ENCODE results near the gene ARL14EPL. TPM values are rescaled to one million over a fixed set of nuclear protein-coding genes. Genes with fewer than 3 reads are reported as not detected.

The ARL14EPL gene
- total and polyA plus RNA-seq, 2 donors (not counting 3 experiments of a cell fraction or from before 2014, with no cell fraction given): 0.10 to 0.58 TPM

GRCh38 chr5:116013207-116013785 lies 19.0 kb upstream of the ARL14EPL start:
- ChIA-PET POLR2A (no interaction called here), CTCF (interaction anchor here (0.7 to 1.0 kb wide), 2 partner anchors 12 to 22 kb away, joined by 3 read pairs; no protein-coding TSS in a partner anchor)
- dilution Hi-C loops (cut with MboI; ENCODE audit: extremely low pct_ligation_motif_present, low sequenced_read_pairs): no loop called here
- DNase-seq (ENCODE audit: low read depth, low spot score) (no peak), FAIRE-seq (no peak)
- H3K4me3 ChIP-seq (replicated peaks in 1 of 3; ENCODE audit: insufficient read depth in 1 of 3, low read depth in 1 of 3, low read length in 3 of 3): no peak overlapping the region
- intact Hi-C loops (cut with micrococcal nuclease): no loop called here
- no peak for TF ChIP-seq POLR2AphosphoS5 (IDR thresholded peaks at IDR 0.05; ENCODE audit: insufficient read depth, low read depth, low read length)
- H3K4me2 ChIP-seq (ENCODE audit: insufficient read depth, low read length): no peak overlapping the region
- no peak overlapping the region for H2AFZ ChIP-seq (ENCODE audit: low read depth, low read length)
- no peaks in the 10 kb centered on the region for H3K4me1 ChIP-seq (ENCODE audit: control insufficient read depth, extremely low read depth, insufficient read depth, low read length)
- no peaks in the 10 kb centered on the region for H4K20me1 ChIP-seq (replicated peaks; ENCODE audit: control insufficient read depth, extremely low read depth, insufficient read depth, low read length)
- no peaks in the 10 kb centered on the region for H3K9me3 ChIP-seq (replicated peaks; ENCODE audit: control insufficient read depth, insufficient read depth, low read length)
- no peaks in the 10 kb centered on the region for H3K27me3 ChIP-seq (ENCODE audit: control insufficient read depth in 2 of 2, insufficient read depth in 2 of 2, low read length in 2 of 2)
- H3K79me2 ChIP-seq (ENCODE audit: control insufficient read depth, insufficient read depth, low read length): no peaks in the 10 kb centered on the region
- no peaks in the 10 kb centered on the region for H3K9me1 ChIP-seq (replicated peaks; ENCODE audit: control insufficient read depth, extremely low read depth, insufficient read depth, low read length)
- no TSS peak for BruUV-seq (replicated peaks)
- H3K9ac ChIP-seq (replicated peaks; ENCODE audit: extremely low read depth, insufficient read depth, low read length): no peak overlapping the region
- H3K36me3 ChIP-seq (ENCODE audit: control insufficient read depth in 2 of 2, extremely low read depth in 1 of 2, insufficient read depth in 2 of 2, low read length in 2 of 2): no peaks in the 10 kb centered on the region
- H3K27ac ChIP-seq (ENCODE audit: insufficient read depth, low read depth, low read length): no peak overlapping the region

GRCh38 chr5:116013936-116014335 lies 18.3 kb upstream of the ARL14EPL start:
- DNase-seq (ENCODE audit: low read depth, low spot score) (no peak), FAIRE-seq (no peak)
- intact Hi-C loops (cut with micrococcal nuclease) (loop anchor here (2.0 kb wide), 1 partner anchor 13 kb away; no protein-coding TSS in a partner anchor), dilution Hi-C loops (cut with MboI; ENCODE audit: extremely low pct_ligation_motif_present, low sequenced_read_pairs) (no loop called here)
- Histone ChIP-seq H3K27me3 (ENCODE audit: control insufficient read depth in 2 of 2, insufficient read depth in 2 of 2, low read length in 2 of 2) (no peaks in the 10 kb centered on the region), H3K4me1 (ENCODE audit: control insufficient read depth, extremely low read depth, insufficient read depth, low read length) (no peaks in the 10 kb centered on the region), H3K9ac (replicated peaks; ENCODE audit: extremely low read depth, insufficient read depth, low read length) (no peak overlapping the region), H3K79me2 (ENCODE audit: control insufficient read depth, insufficient read depth, low read length) (no peaks in the 10 kb centered on the region), H3K9me3 (replicated peaks; ENCODE audit: control insufficient read depth, insufficient read depth, low read length) (no peaks in the 10 kb centered on the region), H3K4me2 (ENCODE audit: insufficient read depth, low read length) (no peak overlapping the region), H3K9me1 (replicated peaks; ENCODE audit: control insufficient read depth, extremely low read depth, insufficient read depth, low read length) (no peaks in the 10 kb centered on the region), H3K4me3 (replicated peaks in 1 of 3; ENCODE audit: insufficient read depth in 1 of 3, low read depth in 1 of 3, low read length in 3 of 3) (no peak overlapping the region), H3K27ac (ENCODE audit: insufficient read depth, low read depth, low read length) (no peak overlapping the region), H2AFZ (ENCODE audit: low read depth, low read length) (no peak overlapping the region), H3K36me3 (ENCODE audit: control insufficient read depth in 2 of 2, extremely low read depth in 1 of 2, insufficient read depth in 2 of 2, low read length in 2 of 2) (no peaks in the 10 kb centered on the region), H4K20me1 (replicated peaks; ENCODE audit: control insufficient read depth, extremely low read depth, insufficient read depth, low read length) (no peaks in the 10 kb centered on the region)
- no TSS peak for BruUV-seq (replicated peaks)
- ChIA-PET CTCF (interaction anchor here (0.7 kb wide), 1 partner anchor 12 kb away, joined by 3 read pairs; no protein-coding TSS in a partner anchor), POLR2A (no interaction called here)
- TF ChIP-seq MAX (IDR thresholded peaks at IDR 0.05; ENCODE audit: insufficient read depth, insufficient read length) (no peak), CTCF (IDR thresholded peaks at IDR 0.05; ENCODE audit: extremely low read depth in 1 of 2, insufficient read depth in 1 of 2, low read depth in 1 of 2, low read length in 2 of 2) (no peak), MYC (IDR thresholded peaks at IDR 0.05; ENCODE audit: low read depth, low read length) (no peak), POLR2AphosphoS5 (IDR thresholded peaks at IDR 0.05; ENCODE audit: insufficient read depth, low read depth, low read length) (no peak), EZH2 (IDR thresholded peaks at IDR 0.05; ENCODE audit: borderline replicate concordance, low read depth, low read length, severe bottlenecking) (no peak), FOS (IDR thresholded peaks at IDR 0.05; ENCODE audit: borderline replicate concordance, insufficient read depth, low read length) (no peak), GATA2 (IDR thresholded peaks at IDR 0.05; ENCODE audit: insufficient read depth, insufficient read length, low read depth, low read length) (no peak), JUN (IDR thresholded peaks at IDR 0.05; ENCODE audit: borderline replicate concordance, insufficient read depth, insufficient read length, low read depth) (no peak), POLR2A (IDR thresholded peaks at IDR 0.05; ENCODE audit: low read depth, low read length) (no peak)
